Dermis microvascular lymphatic vessel endothelial cell (primary cell): ENCODE results near the gene NDUFA12. TPM values are rescaled to one million over a fixed set of nuclear protein-coding genes. Genes with fewer than 3 reads are reported as not detected.

Experiments used
- DNase-seq, 2 donors: peaks; one replicate each; pipeline versions ENCODE4 v3.0.0 to v3.0.0-alpha.2; 2010; ENCODE audit warnings: low read depth in 2 of 2
- total RNA-seq: library from RNA; depleted of rRNA; stranded (reverse); fragments of >200 nt; gene quantifications from 2 replicates; pipeline ENCODE4 v1.2.1, GENCODE V29; 2014

NDUFA12 gene
- total RNA-seq, 1 donor from 2014 or later = 107 TPM

DNA sequence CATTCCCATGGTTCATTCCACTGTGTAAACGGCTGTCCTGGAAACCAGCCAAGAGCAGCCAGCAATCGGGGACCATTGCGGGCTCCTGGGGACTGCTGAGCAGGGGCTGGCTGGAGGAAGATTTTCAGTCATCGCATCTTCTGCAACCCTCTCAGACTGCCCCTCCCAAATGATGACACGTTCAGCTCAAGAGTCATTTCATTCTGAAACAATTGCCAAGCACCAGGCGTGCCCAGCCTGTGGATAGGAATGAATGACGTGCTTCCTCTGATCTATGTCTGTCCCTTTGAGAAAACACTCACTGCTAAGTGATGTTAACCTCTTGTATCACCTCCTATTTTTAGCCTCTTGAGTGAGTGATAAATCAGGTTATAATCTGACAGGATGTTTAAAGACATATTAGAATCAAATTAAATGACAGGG lies 62.0 kb downstream of the NDUFA12 start:
- DNase-seq = peak; percentile 66 to 92

DNA sequence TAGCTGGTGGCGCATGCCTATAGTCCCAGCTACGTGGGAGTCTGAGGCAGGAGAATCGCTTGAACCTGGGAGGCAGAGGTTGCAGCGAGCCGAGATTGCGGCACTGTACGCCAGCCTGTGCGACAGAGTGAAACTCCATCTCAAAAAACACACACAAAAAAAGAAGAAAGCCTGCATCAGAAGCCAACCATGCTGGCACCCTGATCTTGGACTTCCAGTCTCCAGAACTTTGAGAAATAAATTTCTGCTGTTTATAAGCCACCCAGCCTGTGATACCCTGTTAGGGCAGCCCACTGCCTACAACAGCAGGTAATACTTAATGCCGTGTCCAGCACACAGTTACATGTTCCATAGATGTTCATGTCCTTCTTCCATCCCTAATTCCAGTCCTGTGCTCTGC lies 62.7 kb downstream of the NDUFA12 start:
- DNase-seq = no peak

DNA sequence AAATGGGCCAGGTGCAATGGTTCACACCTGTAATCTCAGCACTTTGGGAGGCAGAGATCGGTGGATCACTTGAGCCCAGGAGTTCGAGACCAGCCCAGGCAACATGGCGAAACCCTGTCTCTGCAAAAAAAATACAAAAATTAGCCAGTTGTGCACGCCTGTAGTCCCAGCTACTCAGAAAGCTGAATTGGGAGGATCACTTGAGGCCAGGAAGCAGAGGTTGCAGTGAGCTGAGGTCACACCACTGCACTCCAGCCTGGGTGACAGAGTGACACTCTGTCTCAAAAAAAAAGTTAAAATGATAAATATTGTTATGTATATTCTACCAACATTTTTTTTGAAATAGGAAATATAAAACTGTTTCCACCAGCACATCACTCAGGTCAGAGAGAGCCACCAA lies 64.9 kb downstream of the NDUFA12 start:
- no peak for DNase-seq

DNA sequence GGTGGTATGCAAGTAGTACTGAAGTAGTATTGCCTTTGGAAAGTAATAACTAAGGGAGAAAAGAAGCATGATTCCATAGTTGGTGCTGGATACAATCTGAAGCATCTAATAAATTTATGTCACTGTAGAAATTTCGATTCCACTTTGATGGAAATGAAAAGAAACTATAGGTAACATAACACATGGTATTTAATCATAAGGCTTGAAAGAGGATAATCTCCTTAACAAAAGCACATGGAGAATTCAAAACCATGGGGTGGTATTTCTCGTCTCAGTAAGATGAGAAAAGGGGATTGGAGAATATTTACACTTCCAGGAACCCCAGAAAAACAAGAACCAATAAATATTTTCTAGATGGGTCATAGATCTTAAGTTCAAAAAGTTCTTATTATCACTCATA lies 72.7 kb downstream of the NDUFA12 start:
- no peak for DNase-seq

DNA sequence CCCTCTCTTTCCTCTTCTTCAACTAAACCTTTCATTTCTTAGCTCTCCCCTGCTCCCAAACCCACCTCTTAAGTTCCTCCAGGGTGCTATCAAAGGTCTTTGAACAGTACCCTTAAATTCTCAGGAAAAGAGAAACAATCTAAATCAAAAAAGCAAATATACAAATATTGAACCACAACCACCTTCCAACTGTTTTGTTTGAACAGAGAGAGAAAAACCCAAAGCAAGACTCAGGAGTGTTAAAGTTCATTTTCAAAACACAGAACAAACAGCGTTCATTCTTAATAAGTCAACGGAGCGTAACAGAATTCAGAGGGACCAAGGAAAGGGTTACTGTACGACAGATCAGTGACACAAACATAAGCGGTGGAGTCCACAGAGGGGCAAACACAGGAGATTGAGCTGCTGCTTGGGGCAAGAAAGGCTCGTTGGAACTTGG lies 73.3 kb downstream of the NDUFA12 start:
- no peak for DNase-seq

DNA sequence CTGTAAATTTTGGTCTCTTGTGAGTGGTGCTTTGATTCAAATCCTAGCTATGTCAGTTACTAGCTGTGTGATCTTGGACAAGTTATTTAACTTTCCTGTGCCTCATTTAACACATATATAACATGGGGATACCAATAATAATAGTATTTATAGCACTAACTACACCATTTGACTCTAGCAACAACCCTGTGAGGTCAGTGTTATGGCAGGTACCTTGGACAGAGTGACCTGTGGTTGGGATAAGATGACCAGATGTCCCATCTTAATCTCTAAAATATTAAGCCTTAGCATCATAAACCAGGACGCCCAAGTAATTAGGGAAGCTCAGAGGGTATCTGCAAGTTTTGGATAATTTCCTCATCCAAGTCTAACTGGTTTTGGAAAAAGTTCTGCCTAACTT lies 73.7 kb downstream of the NDUFA12 start:
- DNase-seq = no peak

DNA sequence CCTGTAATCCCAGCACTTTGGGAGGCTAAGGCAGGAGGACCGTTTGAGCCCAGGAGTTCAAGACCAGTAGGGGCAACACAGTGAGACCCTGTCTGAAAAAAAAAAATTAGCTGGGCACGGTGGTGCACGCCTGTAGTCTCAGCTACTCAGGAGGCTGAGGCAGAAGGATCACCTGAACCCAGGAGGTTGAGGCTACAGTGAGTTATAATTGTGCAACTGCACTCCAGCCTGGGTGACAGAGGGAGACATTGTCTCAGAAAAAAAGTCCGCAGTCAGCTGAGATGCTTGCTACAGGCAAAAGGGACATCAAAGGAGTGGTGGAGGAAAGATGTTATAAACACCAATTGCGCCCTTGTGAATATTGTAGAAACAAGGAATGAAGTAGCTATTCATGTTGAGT lies 77.8 kb downstream of the NDUFA12 start:
- no peak for DNase-seq

DNA sequence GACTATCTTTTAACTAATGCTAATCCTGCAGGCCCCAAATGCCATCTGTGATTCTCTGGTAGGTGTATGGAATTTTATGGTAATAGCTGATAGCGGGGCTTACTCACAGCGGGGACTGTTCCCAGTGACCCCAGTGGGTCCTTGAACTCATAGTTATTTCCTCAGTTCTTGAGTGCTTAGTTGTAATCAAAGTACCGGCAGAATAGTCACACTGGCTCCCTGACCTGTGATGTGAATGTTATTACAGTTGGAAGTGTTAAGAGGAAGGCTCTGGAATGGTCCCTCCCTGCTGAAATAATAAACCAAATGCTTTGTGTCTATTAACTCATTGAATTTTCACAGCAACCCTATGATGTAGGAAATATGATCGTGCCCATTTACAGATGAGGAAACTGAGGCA lies 78.3 kb downstream of the NDUFA12 start:
- peak in 1 of 2 donors; percentile 76 for DNase-seq

DNA sequence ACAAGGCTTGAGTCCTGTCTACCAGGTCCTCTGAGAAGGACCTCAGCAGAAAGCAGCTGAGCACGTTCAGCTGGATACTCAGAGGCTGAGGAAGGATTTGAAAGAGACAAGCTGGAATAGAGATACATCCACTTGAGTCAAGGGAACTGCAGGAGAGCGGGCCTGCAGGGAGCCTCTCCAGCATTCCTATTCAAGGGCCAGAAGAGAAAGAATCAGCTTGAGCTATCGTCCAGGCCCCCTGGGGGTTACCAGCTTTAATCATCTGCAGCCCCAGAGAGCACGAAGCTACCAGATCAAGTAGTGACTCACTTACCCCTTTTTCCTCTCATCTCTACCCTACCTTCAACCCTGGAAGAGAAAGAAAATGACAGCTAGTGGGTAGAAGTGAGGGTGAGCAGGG lies 80.9 kb downstream of the NDUFA12 start:
- no peak for DNase-seq

Other genes with a start within 250 kb of the NDUFA12 start
- 13.9 and 18.3 TPM in 2 replicates for gene NR2C1, start 69.9 kb upstream of the NDUFA12 start, total RNA-seq
- gene FGD6, start 213.8 kb upstream of the NDUFA12 start, total RNA-seq = 11.0 and 14.7 TPM in 2 replicates
- 80.2 and 83.8 TPM in 2 replicates for gene VEZT, start 214.1 kb upstream of the NDUFA12 start, total RNA-seq